Left colon (tissue), 2 donors: ENCODE measurements around the gene NSL1. TPM values are rescaled to one million over a fixed set of nuclear protein-coding genes. Genes with fewer than 3 reads are reported as not detected.
A peak's percentile ranks its signal among the peaks of the same experiment; 100 is the strongest.
"Not testable (repeated sequence)": the region's sequence is repeated elsewhere in the genome, so short reads cannot be mapped to it uniquely, and the experiment has no call there.

Source experiments
- ATAC-seq: fragments of 200-7000 bp; cut with Tn5 transposase; one replicate; pipeline ENCODE4 v1.9.1; 2020; ENCODE audit warnings: mild to moderate bottlenecking, moderate library complexity
- DNase-seq, 2 donors: peaks; one replicate each; pipeline ENCODE4 v3.0.0-alpha.2; 2020
- intact Hi-C, 2 donors: fragments of 100-400 bp; cut with DNase I in 1 of 2; cut with micrococcal nuclease in 1 of 2; formaldehyde crosslinking; loops; one replicate each; pipeline versions ENCODE4 v1.11.2 to v1.14.0; 2022; cut with DNase I, micrococcal nuclease
- total RNA-seq, 2 donors: library from RNA; stranded (reverse); fragmentation: NEBNext Ultra II Directional; extraction: Animal tissue kit (Norgen Biotek cat#: 25700); gene quantifications; one replicate each; pipeline ENCODE4 v1.2.1, GENCODE V29; 2021
- donor health status: DM: no; HTN: no; CAD: no.
- donor health status: DM: yes; HTN: yes; CAD: no.

NSL1 gene
- total RNA-seq, 2 donors from 2014 or later: 17.9 to 21.9 TPM

DNA sequence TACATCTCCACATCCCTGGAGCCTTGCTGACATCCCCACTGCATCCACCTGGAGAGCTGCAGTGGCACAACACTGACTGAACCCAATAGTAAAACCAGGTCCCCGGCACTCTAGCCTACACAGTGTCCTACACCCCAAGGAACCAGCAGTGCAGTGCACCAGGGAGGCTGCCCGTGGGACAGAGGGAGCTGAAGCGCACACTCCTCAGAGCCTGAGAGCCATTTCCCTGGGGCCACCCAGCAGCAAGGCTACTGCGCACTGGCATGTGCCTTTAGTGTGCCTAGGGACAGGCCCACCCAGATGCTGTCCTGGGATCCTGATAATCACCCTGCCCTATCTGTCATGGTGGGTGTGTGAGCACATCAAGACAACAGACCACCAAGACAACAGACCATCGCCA is 31.9 kb downstream of the NSL1 start:
- no peak for DNase-seq
- no peak for ATAC-seq
- intact Hi-C loops: no loop called here

DNA sequence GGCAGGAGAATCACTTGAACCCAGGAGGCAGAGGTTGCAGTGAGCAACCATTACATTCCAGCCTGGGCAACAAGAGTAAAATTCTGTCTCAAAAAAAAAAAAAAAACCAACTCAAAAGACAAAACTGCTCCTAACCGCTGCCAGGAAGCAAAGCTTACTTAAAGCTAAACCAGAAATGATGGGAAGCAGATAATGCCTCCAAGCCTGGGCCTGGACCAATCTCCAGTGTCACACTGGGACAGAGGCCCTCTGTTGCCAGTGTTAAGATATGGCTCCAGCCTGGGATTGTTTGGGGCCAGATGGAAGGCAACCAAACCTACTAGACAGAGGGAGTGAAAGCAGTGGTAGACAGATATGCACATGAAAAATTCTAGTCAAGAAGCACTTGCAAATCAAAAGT is 36.9 kb downstream of the NSL1 start:
- ATAC-seq (no peak), DNase-seq (no peak)
- intact Hi-C loops: no loop called here

DNA sequence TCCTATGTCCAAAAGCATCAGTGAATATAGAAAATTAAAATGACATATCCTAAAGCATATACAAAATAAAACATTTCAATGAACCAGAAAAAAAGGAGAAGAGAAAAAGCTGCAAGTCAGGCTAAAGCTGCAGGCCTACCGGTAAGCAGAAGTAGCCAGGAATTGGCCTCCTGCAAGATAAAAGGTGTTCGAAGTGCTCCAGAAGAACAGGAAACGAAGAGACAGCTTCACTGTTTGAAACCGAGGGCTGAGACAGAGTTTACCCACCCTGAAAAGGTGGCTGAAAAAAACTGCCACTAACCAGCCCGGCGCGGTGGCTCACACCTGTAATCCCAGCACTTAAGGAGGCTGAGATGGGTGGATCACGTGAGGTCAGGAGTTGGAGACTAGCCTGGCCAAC is 37.4 kb downstream of the NSL1 start:
- ATAC-seq: no peak
- intact Hi-C loops: no loop called here
- no peak for DNase-seq

DNA sequence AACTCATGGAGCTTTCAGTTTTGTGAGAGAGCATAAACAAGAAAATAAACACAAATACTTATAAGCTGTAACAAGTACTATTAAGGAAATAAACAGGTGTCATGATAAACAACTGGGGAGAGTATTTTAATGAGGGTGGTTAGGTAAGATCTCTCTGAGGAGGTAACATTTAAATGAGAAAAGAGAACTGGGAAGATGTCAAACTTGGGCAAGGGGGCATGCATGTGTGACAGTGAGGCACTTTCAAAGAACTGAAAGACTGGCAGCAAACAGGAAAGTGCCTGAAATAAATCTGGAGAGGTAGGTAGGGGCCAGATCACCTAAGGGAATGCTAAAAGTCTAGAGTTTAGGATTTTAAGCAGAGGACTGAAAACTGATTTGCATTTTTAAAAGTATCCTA is 37.8 kb downstream of the NSL1 start:
- DNase-seq: no peak
- intact Hi-C loops: no loop called here
- no peak for ATAC-seq

DNA sequence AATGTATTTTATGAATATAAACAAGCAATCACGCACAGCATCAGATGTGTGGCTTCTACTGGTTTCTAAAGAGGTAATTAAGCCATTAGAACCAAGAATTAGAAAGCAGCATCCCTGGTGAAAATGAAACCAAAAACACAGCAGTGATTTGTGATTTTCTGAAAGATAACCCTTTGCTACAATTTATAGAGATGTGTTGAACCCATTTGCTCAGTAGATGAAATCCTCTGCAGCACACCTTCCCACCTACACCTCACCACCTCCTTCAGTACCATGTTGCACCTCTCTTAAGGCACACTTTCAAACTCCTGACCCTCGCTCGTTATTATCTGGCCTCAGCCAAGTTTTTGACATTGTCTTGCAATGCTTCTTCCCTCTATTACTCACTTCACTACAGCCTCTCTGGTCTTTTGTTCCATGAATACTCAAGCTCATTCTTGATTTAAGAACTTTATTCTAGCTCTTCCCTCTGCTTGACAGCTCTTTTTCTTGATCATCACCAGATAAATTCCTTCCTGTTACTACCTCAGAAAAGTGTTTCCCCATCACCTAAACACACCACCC is 38.6 kb downstream of the NSL1 start:
- DNase-seq: no peak
- no peak for ATAC-seq
- intact Hi-C loops: no loop called here

DNA sequence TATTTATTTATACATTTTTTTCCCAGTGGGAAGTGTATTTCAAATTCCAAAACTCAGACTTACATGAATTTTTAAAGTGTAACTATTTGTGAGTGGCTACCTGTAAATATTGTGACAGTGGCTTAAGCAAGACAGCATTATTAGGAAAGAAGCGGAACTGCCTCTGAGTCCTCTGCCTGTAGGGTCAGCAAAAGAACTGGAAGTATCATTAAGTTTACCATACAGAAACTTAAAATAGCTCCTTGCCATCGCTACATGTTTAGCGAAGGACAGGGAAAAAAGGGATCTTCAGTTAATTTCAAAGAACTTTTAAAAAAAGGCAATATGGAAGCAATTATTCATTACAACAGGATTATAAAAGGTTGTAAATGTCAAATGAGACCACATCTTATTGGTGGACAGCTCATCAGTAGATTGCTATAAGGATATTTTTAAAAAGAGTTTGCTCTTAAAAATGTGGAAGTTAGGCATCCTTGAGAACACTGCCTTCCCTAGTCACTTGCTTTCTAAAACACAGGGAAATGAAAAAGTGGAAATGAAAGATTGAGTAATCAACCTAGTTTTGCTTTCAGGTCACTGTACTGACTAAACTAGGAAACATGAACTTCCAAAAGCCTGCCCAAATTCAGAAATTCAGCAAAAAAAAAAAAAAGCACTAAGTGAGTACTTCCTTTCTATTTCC is 39.2 kb downstream of the NSL1 start:
- intact Hi-C loops: no loop called here

DNA sequence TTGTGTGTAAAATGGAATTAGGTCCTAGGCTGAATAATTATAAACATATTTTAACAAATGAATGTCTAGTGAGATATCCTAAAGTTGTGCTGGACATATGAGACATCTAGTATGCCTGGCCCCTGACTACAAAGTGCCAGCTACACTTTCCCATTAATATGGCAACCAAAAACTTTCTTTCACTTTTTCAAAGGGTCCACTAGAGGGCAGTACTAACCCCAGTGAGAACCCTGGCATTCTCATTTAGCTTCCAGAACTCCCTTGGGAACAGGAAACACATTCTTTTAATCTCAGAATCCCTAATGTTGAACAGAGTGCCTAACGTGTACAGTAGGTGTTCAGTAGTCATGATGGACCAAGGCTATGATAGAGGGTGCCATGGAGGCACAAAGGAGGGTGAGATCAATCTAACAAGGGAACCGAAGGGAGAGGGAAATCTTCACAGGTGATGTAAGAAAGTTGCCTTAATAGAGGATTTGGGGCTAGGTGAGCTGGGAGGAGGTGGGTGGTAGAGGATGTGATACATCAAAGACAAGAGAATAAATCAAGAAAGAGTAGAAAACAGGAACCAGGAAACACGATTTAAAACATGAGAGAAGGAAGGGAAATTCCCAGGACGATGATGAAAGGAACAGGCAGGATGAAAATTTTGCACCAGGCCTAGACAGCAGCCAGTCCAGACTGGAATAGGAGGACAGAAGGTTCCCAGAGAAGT is 41.6 kb downstream of the NSL1 start:
- intact Hi-C loops: no loop called here
- no peak for DNase-seq
- ATAC-seq: peak; percentile 76

More for the DNA sequence above, 39.2 kb downstream of the NSL1 start:
- DNase-seq (no peak), ATAC-seq (no peak)

DNA sequence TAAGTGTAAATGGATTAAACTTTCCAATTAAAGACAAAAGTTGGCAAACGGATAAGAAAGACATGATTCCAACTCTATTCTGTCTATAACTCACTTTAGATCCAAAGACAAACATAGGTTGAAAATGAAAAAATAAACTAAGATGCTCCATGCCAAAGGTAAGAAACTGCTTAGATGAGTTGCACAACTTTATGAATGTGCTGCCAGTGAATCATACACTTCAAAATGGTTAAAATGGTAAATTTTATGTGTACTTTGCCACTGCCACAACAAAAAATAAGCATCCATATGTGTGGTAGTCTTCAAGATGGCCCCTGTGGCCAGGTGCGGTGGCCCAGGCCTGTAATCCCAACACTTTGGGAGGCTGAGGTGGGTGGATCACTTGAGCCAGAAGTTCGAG is 45.0 kb downstream of the NSL1 start:
- DNase-seq (no peak), ATAC-seq (no peak)
- intact Hi-C loops: no loop called here

DNA sequence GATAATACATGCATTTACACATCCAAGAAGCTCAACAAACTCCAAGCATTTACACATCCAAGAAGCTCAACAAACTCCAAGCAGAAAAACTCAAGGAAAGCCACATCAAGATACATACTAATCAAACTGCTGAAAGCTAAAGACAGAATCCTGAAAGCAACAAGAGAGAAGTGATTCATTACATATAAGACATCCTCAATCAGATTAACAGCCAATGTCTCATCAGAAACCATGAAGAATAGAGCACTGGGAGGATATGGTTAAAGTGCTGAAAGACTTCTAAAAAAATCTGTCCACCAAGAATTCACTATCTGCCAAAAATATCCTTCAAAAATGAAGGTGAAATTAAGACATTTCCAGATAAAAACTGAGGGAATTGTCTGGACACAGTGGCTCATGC is 46.3 kb downstream of the NSL1 start:
- ATAC-seq (no peak), DNase-seq (no peak)
- intact Hi-C loops: no loop called here

DNA sequence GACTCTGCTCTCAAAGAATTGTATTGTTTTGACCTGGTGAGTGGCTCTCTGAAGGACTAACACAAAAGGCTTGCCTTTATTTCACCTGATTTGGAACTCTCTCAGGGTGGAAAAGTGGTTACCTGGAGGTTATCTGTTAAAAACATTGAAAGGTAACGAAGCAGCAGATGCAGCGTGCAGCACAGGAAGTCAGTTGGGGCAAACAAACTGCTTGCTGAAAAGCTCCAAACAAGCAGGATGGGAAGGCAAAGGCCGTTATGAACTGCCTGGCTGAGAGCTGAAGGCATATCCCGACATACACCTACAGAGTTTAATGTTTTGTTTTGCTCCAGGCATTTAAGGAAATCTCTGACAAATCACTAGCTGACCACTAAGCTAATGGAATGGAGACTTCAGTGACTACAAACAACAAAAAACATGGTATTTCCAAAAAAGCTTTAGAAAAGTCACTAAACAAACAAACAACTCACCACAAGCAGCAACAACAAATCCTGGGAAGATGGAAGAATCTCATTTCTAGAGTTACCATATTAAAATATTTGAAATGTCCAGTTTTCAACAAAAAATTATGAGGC is 47.6 kb downstream of the NSL1 start:
- DNase-seq (no peak), ATAC-seq (no peak)
- intact Hi-C loops: no loop called here

DNA sequence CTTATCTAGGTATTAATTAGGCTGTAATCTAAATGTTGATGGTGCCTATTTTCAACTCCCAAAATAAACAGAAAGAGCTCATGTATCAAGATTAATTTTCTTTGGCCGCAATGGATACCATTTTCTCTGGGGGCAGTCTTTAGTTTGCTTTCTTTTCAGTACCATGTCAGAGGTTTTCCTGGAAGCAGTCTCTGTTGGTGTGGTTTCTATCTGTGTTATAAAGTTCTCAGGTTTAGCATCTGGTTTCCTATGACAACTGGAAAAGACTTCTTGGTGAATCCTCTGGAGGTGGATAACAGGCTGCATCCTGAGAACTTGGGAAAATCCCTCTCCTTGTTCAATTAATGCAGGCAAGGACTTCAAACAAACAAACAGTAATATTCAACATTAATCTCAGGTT is 53.2 kb downstream of the NSL1 start:
- ATAC-seq (no peak), DNase-seq (no peak)
- intact Hi-C loops: no loop called here

DNA sequence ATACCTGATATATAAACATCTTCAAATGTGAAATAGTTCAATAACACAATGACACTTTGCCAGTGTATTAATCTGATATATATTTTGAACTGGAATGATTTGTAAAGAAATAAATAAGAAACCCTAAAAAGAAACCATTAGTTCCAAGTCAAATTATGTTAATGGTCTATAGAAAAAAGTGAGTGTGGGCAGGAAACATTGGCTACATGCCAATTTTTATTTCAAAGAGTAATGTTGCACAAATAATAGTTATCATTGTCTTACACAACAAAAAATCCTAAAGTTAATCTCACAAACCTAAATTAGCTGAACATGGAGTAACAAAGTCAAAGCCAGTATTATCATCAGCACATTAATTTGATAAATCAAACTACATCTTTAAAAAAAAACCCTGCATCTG is 54.0 kb downstream of the NSL1 start:
- intact Hi-C loops: no loop called here

DNA sequence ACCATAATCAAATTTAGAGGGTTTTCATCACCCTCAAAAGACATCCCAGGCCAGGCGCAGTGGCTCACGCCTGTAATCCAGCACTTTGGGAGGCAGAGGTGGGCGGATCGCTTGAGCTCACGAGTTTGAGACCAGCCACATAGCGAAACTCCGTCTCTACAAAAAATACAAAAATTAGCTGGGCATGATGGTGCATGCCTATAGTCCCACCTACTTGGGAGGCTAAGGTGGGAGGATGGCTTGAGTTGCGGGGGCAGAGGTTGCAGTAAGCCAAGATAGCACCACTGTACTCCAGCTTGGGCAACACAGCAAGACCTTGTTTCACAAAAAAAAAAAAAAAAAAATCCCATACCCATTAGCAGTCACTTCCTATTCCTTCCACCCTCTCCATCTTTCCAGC is 58.5 kb downstream of the NSL1 start:
- ATAC-seq (no peak), DNase-seq (no peak)
- intact Hi-C loops: no loop called here

More for the DNA sequence above, 54.0 kb downstream of the NSL1 start:
- ATAC-seq (no peak), DNase-seq (no peak)

DNA sequence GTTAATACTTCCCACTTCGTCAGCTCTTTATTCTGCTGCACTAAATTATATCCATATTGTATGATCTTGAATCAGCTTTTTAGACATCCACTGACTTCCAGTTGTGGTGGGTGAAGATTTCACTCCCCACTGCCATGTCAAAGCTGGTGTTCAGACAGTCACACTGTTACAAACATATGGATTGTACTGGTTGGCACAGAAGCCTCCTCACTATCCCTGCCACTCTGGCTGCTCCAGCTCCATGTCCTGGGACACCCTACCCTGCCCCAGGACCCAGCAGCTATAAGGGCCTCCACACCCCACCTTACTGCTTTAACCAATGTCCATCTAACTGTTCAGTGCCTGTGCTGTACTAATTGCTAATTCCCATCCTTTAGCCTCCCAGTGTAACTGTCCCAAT is 59.9 kb downstream of the NSL1 start:
- DNase-seq (no peak), ATAC-seq (no peak)
- intact Hi-C loops: no loop called here

DNA sequence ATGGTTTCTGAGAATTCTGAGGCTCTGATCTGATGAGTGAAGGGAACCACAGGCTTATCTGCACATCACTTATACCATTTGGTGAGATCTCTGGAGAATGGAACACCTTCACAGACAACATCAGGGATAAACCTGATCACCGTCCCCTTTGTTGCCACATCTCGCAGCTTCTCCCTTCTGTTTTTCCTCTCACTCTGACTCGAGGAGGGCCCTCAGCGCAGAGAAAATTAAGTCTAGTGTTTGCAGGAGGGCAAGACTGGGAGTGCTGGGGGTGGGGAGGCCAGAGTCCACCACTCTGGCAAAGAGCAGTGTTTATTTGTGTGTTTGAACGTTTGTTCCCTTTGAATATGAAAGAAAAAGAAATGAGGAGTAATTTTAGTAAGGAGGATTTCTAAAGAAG is 63.0 kb downstream of the NSL1 start:
- intact Hi-C loops: no loop called here
- peak; percentile 94 for ATAC-seq
- DNase-seq: peak in 1 of 2 donors; percentile 25

DNA sequence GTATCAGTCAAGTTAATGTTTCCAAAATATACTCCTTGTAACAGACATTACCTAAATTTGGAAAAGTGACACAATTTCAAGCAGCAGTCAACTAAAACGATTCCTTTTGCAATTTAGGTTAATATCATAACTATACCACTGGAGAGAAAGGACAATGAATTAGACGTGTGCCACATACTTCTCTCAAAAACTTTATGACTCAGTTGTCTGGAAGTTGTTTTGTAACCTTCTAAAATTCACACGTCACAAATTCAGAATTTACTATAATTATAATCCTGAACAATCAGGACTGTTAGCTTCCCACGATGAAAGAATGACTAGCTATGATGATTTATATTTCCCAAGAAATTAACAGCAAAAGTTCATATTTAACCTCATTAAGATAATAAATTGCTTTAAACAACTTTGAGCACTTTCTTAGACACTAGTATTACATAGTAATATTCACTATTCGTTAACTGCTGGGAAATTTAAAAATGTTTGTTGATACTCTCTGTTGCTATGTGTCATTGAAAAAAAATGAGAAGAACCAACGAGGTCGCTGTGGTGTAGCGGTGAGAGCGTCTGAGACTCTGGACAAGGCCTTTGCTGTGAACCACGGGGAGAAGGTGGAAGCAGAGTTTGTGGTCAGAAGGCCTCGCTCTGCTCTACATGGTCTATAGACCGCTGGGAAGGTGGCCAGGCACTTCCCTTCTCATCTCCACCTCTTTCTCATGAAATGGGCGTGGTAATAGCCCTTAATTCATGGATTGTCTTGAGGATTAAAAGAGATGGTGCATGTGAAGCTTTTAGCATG is 64.0 kb downstream of the NSL1 start:
- intact Hi-C loops: no loop called here
- DNase-seq: no peak
- no peak for ATAC-seq

DNA sequence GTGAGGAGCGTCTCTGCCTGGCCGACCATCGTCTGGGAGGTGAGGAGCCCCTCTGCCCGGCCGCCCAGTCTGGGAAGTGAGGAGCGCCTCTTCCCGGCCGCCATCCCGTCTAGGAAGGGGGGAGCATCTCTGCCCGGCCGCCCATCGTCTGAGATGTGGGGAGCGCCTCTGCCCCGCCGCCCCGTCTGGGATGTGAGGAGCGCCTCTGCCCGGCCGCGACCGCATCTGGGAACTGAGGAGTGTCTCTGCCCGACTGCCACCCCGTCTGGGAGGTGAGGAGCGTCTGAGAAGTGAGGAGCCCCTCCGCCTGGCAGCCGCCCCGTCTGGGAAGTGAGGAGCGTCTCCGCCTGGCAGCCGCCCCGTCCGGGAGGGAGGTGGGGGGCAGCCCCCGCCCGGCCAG is 66.9 kb downstream of the NSL1 start:
- intact Hi-C loops, ATAC-seq, DNase-seq: not testable (repeated sequence)

DNA sequence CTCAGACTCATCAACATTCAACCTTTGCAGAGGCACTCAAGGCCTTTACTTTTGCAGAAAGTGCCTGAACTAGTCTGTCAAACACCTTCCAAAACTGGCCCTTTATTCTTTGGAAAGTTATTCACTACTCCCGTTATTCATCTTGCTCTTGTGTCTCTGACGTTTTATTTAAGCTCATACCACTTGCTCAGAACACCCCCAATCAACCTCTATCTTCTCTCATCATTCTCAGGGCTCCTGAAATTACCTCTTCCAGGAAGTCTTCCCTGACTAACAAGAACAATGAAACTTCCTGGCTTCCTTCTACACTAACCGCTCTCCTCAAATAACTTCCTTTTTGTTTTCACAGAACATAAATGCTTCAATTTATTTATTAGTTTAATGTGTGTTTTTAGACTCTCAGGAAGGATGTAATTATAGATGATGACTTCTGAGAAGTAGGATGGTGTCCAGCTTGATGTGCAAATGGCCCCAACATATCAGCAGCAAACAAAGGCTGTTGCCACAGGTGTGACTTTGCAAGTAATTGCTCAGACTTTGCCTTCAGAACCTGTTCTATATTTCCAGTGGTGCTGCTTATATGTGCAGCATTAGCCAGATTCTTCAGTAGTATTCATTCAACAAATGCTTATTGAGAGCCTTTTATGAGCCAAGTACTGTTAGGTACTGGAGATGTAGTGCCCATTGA is 69.2 kb downstream of the NSL1 start:
- no peak for DNase-seq
- intact Hi-C loops: no loop called here
- no peak for ATAC-seq
